Measurements from ENCODE around the gene ILKAP.

ILKAP gene

DNA sequence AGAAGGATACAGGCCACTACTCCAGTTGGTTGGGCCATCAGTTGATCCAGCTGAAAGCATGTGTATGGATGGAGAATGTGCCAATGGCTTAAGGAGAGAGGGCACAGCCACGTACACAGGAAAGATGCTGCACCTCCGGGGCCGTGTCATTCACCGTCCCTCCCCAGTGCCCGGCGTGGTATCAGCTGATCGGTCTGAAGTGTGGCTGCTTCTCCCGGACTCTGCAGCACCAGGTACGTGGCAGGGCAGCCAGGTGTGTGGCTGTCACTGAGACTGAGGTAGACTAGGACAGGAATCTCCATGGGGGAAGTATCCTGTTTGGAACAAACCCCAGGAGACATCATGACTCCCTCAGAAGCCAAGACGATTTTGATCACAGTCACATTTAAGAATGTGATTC, 48.9 kb downstream of the ILKAP start:
- Histone ChIP-seq H3K27ac (no peak overlapping the region), H3K4me3 (no peak overlapping the region)
- no peak for DNase-seq (ENCODE audit: low spot score)
- TF ChIP-seq, protein P1, sequence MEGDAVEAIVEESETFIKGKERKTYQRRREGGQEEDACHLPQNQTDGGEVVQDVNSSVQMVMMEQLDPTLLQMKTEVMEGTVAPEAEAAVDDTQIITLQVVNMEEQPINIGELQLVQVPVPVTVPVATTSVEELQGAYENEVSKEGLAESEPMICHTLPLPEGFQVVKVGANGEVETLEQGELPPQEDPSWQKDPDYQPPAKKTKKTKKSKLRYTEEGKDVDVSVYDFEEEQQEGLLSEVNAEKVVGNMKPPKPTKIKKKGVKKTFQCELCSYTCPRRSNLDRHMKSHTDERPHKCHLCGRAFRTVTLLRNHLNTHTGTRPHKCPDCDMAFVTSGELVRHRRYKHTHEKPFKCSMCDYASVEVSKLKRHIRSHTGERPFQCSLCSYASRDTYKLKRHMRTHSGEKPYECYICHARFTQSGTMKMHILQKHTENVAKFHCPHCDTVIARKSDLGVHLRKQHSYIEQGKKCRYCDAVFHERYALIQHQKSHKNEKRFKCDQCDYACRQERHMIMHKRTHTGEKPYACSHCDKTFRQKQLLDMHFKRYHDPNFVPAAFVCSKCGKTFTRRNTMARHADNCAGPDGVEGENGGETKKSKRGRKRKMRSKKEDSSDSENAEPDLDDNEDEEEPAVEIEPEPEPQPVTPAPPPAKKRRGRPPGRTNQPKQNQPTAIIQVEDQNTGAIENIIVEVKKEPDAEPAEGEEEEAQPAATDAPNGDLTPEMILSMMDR (IDR thresholded peaks at IDR 0.05): no peak

DNA sequence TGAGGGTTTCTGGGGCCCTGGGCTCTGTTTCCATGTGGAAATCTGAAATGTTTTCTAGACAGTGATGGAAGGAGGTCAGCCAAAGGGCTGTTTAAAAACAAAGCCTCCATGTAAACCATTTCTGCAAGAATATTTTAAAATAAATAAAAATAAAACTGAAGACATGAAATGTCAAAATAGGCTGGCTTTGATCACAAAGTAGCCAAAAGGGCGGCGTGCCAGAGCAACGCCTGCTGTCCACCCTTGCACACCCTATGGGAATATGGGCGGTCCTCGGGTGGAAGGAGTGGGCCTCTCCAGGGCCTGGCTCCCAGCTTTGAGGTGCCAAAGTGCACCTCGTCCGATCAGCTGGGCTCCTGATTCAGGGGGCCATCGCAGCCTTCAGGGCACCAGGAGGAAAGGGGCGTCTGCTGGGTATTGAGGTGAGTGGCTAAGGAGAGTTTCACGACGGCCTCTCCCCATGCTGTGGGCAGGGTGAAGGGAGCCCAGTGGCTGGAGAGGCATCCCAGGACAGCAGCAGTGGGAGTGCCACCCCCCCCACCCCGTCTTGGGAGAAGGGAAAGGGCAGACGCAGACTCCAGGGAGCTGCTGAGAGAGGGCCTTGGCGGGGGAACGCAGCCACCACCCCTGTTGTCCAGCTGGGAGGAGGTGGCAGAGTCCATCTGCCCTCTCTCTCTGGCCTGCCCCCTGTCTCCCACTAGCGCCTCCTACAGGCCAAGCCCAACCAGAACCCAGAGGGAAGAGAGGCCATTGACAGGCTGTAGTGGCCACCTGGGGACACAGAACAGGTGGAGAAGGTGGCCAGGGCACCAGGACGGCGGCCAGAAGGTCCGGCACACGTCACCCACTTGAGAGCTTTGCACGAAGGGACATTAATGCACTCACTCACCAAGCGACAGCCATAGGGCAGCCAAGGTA, 50.5 kb downstream of the ILKAP start:
- no peak for DNase-seq (ENCODE audit: low spot score)
- TF ChIP-seq, protein P1 (IDR thresholded peaks at IDR 0.05): no peak
- H3K27ac ChIP-seq: no peak overlapping the region

DNA sequence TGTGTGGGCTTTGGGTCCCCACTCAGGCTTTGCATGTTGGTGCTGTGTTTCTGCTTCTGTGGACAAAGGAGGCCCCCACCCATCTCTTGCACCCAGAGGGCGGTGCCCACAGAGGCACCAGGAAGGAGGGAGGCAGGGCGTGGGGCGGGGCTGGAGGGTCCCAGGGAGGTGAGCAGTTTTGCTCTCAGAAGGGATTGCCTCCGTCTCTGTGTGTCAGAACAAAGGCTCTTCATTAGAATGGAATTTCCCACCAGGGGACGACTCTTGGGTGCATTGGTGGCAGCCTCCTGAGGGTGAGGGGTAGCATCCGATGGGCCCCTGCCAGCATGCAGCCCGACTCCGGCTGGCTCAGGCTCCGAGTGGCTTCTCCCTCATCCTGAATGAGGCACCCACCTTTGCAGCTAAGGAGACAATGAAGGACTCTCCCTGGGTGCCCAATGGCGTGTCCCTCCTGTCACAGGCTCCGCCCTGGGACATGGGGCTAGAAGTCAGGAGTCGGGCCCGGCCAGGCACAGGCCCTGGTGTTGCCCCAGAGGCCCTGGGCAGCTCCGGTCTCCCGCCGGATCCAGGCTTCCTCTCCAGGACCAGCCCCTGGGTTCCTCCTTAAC, 51.8 kb downstream of the ILKAP start:
- no peak for DNase-seq (ENCODE audit: low spot score)
- TF ChIP-seq, protein P1 (IDR thresholded peaks at IDR 0.05): no peak
- Histone ChIP-seq H3K27ac (no peak overlapping the region), H3K4me3 (no peak overlapping the region)

More for the DNA sequence above, 50.5 kb downstream of the ILKAP start:
- H3K4me3 ChIP-seq: no peak overlapping the region

DNA sequence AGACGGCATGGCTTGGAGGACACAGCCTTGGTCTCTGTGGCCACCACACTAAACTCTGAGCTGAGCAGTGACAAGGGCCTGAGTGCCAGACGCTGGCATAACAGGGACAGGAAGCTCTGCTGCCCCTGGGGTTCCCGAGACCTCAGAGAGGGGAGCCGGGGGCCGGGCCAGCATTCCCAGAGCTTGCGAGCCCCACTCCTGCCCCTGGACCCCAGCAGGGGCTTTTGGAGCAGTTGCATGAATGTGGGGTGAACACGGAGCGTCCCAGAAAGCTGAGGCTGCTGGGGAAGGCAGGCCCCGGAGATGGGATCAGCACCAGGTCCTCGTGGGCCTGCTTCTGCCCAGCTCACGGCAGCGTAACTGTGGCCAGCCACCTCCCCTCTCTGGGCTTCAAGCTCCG, 52.3 kb downstream of the ILKAP start:
- TF ChIP-seq, protein P1 (IDR thresholded peaks at IDR 0.05): no peak
- Histone ChIP-seq H3K27ac (no peak overlapping the region), H3K4me3 (no peak overlapping the region)
- no peak for DNase-seq (ENCODE audit: low spot score)

DNA sequence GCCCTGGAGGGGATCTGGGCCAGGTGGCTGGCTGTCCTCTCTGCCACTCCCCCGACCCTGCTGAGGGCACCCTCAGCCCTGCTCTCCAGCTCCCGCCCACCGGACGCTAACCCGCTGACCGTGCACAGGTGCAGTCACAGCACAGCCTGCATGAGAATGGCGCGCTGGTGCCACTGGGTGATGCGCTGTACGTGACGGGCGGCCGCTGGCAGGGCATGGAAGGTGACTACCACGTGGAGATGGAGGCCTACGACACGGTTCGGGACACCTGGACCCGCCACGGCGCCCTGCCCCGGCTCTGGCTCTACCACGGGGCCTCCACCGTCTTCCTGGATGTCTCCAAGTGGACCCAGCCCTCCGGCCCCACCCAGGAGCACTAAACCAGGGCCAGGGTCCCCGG, 52.8 kb downstream of the ILKAP start:
- TF ChIP-seq, protein P1 (IDR thresholded peaks at IDR 0.05): no peak
- no peak overlapping the region for H3K27ac ChIP-seq
- no peak for DNase-seq (ENCODE audit: low spot score)
- no peak overlapping the region for H3K4me3 ChIP-seq

DNA sequence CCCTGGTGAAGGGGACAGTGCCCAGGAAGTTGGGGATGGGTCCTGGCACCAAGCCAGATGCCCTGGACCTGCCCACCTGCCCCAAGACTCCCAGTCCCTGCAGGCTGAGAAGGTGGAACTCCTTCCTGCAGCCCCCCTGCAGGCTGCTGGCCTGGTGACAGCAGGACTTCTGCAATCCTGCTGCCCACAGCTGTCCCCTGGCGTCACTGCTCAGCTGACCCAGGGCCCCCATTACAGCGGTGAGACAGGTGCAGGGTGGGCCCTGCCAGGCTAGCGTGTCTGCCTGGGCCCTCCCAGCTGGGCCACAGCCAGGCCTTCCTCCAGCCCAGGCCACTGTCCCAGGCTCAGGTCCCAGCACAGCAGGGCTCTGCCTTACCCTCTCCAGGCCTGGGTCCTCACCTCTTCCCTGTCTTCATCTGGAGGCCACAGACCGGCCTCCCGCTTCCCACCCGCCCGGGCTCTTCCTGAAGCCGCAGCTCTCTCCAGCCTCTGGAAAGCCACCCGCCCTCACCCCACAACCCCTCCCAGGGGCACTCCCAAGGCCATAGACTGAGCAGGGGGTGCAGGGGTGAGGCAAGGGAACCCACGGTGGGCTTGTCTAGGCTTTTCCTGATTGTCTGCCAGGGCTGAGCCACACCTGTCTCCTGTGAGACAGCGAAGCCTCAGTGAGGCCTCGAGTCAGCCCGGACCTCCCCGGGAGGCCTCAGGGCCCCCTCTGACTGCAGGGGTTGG, 53.5 kb downstream of the ILKAP start:
- no peak for DNase-seq (ENCODE audit: low spot score)
- TF ChIP-seq, protein P1 (IDR thresholded peaks at IDR 0.05): no peak
- no peak overlapping the region for H3K4me3 ChIP-seq
- H3K27ac ChIP-seq: no peak overlapping the region

Measured in coronary artery (tissue), 2 donors.